ENCODE results near the gene DIP2B. TPM values are rescaled to one million over a fixed set of nuclear protein-coding genes. Genes with fewer than 3 reads are reported as not detected.

The DIP2B gene
- total RNA-seq, 1 experiment from 2014 or later = 20.0 TPM

DNA sequence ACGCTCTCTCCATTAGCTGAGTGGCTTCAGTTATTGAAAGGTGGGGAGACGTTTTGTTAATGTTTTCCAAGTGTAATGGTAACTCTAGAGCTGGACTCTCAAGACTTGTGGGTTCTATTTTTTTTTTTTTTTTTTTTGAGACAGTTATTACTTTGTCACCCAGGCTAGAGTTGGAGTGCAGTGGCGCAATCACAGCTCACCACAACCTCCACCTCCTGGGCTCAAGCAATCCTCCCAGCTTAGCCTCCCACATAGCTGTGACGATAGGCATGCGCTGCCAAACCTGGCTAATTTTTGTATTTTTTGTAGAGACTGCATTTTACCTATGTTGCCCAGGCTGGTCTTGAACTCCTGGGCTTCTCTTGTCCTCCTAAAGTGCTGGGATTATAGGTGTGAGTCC lies 285.3 kb downstream of the DIP2B start:
- H3K79me2 ChIP-seq (ENCODE audit: insufficient read depth, low read length) = no peaks in the 10 kb centered on the region; the same call in 1 of the 2 replicates

More for the DNA sequence above, 285.3 kb downstream of the DIP2B start:
- H3T11ph ChIP-seq (ENCODE audit: low read length) = no peak overlapping the region
- no peak overlapping the region for H2BK20ac ChIP-seq (ENCODE audit: low read depth, low read length, poor library complexity, severe bottlenecking)
- Mint-ChIP-seq H3K27me3 (ENCODE audit: low read depth) (no peaks in the 10 kb centered on the region), H3K4me3 (no peak overlapping the region), H3K4me1 (no peaks in the 10 kb centered on the region), H3K9me3 (peaks cover 8 to 13% of the 10 kb centered on the region in 2 experiments; a peak in 4 of 5 replicates), H3K27ac (no peak overlapping the region), H3K36me3 (ENCODE audit: insufficient read depth in 1 of 3, low read depth in 3 of 3) (peaks cover 26 to 29% (median 28%) of the 10 kb centered on the region in 3 experiments)
- no peak overlapping the region for H4K91ac ChIP-seq (ENCODE audit: insufficient read length, low read depth, low read length)
- no peak overlapping the region for H2BK15ac ChIP-seq (ENCODE audit: low read depth, low read length)
- H2BK120ac ChIP-seq (ENCODE audit: low read depth, low read length, poor library complexity, severe bottlenecking) = no peak overlapping the region
- no peaks in the 10 kb centered on the region for H4K20me1 ChIP-seq (ENCODE audit: control insufficient read depth, insufficient read depth, insufficient read length)
- H4K8ac ChIP-seq (replicated peaks; ENCODE audit: insufficient read length, low read depth, low read length) = no peak overlapping the region
- H4K5ac ChIP-seq (ENCODE audit: insufficient read length, low read depth, low read length) = no peak overlapping the region
- no peaks in the 10 kb centered on the region for H3K79me1 ChIP-seq (ENCODE audit: insufficient read depth, low read depth, low read length, poor library complexity, severe bottlenecking)
- no peak overlapping the region for H2AK5ac ChIP-seq (ENCODE audit: insufficient read length, low read length)
- H3K56ac ChIP-seq (ENCODE audit: insufficient read length, low read depth, low read length) = no peak overlapping the region
- H2BK5ac ChIP-seq (ENCODE audit: insufficient read length, low read length) = no peak overlapping the region
- H2BK12ac ChIP-seq (ENCODE audit: insufficient read length, low read depth, low read length) = no peak overlapping the region
- no peaks in the 10 kb centered on the region for H3K27me3 ChIP-seq (ENCODE audit: insufficient read depth, low read length)
- no peak for DNase-seq
- H3K4ac ChIP-seq (ENCODE audit: low read depth, low read length) = no peak overlapping the region
- H3K9me3 ChIP-seq (ENCODE audit: control insufficient read depth, low read depth, low read length) = no peaks in the 10 kb centered on the region
- H3K9ac ChIP-seq (ENCODE audit: extremely low read depth, insufficient read length, low read length) = no peak overlapping the region
- H3K27ac ChIP-seq (ENCODE audit: insufficient read length, low read depth, low read length) = no peak overlapping the region
- H3K23me2 ChIP-seq (ENCODE audit: insufficient read length, low read depth, low read length, poor library complexity, severe bottlenecking) = no peaks in the 10 kb centered on the region
- H3K4me1 ChIP-seq (ENCODE audit: insufficient read depth, low read length) = no peaks in the 10 kb centered on the region
- no peak overlapping the region for H3K18ac ChIP-seq (ENCODE audit: insufficient read length, low read depth, low read length)
- H2AFZ ChIP-seq (ENCODE audit: low read length) = no peak overlapping the region
- TF ChIP-seq, protein P1, sequence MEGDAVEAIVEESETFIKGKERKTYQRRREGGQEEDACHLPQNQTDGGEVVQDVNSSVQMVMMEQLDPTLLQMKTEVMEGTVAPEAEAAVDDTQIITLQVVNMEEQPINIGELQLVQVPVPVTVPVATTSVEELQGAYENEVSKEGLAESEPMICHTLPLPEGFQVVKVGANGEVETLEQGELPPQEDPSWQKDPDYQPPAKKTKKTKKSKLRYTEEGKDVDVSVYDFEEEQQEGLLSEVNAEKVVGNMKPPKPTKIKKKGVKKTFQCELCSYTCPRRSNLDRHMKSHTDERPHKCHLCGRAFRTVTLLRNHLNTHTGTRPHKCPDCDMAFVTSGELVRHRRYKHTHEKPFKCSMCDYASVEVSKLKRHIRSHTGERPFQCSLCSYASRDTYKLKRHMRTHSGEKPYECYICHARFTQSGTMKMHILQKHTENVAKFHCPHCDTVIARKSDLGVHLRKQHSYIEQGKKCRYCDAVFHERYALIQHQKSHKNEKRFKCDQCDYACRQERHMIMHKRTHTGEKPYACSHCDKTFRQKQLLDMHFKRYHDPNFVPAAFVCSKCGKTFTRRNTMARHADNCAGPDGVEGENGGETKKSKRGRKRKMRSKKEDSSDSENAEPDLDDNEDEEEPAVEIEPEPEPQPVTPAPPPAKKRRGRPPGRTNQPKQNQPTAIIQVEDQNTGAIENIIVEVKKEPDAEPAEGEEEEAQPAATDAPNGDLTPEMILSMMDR (conservative IDR thresholded peaks at IDR 0.05) = no peak
- WGBS (ENCODE audit: extremely low coverage, insufficient read length, low lambda C conversion rate) = no CpG with 5 or more reads among the region's 5 CpGs
- H3K23ac ChIP-seq (ENCODE audit: insufficient read length, low read depth, low read length) = no peak overlapping the region
- H3K4me2 ChIP-seq (ENCODE audit: insufficient read depth, insufficient read length, low read length) = no peak overlapping the region
- no peak overlapping the region for H3K14ac ChIP-seq (ENCODE audit: insufficient read depth, low read length)

Other genes starting within 250 kb of the DIP2B start
- gene LIMA1, start 221.5 kb upstream of the DIP2B start, total RNA-seq (2021) = 40.8 and 42.1 TPM in 2 replicates
- gene FAM186A, start 108.4 kb upstream of the DIP2B start, total RNA-seq (2021) = not detected in 2 replicates
- 82.3 and 87.1 TPM in 2 replicates for gene LARP4, start 104.1 kb upstream of the DIP2B start, total RNA-seq (2021)

Measured in H9 (cell line).